HG02981 (cell line): Measurements from ENCODE around the gene NCS1.

Source experiments
- ATAC-seq: cut with Tn5 transposase; IDR thresholded peaks from one replicate; pipeline ENCODE4 v1.9.1; 2021; ENCODE audit warnings: mild to moderate bottlenecking, moderate library complexity; ENCODE audit not compliant: unreplicated experiment

NCS1 gene

GRCh38 chr9:130211548-130212226, 39.5 kb downstream of the NCS1 start:
- ATAC-seq: no peak

DNA sequence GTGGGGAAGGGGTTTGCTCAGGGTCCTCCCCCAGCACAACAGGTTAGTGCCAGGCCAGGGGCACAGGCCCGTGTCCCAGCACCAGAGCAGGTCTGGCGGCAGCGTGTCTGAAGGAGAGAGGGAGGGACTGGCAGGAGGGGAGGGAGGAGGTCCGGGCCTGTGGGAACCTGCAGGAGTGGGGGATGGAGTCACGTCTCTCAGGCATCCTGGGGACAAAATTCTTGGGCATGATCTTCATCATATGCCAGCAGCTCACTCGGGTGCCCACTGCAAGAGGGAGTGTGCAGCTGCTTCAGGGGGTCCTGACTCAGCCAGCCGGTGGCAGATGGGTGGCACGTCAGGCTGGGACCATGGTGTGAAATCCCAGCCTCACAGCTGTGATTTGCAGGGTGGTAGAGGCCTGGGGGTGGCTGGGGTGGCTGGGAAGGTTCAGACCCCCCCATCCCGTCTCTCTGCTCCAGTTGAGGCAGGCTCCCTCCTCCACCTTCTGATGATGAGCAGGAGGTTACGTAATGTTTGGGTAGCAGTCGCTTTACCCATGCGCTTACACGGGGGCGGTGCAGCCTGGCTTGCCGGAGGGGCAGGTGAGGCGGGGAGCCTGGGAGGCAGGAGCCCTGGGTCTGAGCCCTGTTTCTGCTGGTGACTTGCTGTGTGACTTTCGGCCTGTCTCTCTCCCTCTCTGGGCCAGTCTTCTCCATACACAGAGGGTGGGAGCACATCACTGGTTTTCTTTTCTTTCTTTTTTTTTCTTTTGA, 40.5 kb downstream of the NCS1 start:
- no peak for ATAC-seq

GRCh38 chr9:130213911-130214761, 41.9 kb downstream of the NCS1 start:
- ATAC-seq: no peak

DNA sequence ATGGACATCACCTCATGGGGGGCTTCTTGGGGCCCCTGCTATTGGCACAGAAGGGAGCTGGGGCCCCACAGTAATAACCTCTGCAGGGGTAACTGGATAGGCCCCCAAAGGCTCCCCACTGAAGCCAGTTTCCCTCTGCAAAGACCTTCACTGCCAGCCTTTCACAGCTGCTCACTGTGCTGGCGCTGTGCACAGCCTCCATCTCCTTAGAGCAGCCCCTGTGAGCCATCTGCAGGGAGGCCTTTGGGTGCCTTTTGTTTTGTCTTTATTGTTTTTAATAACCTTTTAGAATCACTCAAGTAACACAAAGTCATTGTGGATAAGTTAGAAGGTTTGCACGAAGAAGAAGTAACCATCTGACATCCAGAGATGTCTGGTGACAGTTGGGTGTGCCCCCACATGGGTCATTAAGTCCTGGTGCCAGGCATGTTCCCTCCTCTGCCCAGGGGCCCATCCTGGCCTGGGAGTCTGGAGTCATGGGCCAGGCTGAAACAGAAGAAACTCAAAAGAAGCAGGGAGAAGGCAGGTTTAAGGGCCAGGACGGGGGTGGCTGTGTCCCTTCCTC, 42.7 kb downstream of the NCS1 start:
- ATAC-seq: no peak

DNA sequence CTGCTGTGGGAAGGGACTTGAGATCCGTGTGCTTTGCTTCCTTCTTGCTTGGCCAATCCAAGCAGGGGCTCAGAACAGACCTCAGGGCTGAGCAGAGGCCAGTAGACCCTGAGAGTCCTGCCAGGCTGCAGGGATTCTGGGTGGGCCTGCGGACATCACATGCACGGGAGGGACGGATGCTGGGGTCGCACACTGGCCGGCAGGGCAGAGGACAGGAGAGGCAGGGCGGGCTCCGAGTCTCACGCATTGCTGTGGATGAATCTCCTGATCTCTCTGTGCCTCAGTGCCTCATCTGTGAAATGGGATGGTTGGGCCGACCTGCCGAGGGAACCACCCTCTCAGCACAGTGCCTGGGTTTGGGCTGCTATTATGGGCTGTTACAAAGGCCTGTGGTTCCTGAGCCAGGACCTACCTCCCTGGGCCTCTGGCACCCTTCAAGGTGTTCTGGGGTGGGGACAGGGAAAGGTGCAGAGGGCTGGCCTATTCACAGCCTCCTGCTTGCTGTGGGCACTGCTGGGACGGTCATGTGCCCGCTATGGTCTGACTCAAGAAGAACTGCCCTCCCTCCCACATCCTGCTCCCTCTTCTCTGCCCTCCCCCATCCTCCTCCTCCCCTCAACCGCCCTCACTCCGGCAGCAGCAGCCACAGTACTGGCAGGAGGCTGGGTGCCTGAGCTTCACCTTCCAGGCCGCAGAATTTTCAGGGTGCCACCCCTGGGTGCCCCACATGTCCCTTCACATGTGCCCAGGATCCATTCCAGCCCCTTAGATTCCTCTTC, 43.3 kb downstream of the NCS1 start:
- no peak for ATAC-seq

DNA sequence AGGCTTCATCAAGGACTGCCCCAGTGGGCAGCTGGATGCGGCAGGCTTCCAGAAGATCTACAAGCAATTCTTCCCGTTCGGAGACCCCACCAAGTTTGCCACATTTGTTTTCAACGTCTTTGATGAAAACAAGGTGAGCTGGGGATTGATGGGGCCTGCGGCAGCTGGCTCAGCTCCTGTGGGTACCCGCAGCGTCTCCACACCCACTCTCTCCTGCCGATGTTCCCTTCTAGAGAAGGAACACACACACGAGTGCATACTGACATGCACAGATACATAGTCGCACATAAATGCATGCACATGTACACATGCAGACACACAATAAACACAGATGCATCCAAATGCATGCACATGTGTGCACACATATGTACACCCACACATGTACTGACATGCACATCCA, 45.6 kb downstream of the NCS1 start:
- ATAC-seq: no peak

DNA sequence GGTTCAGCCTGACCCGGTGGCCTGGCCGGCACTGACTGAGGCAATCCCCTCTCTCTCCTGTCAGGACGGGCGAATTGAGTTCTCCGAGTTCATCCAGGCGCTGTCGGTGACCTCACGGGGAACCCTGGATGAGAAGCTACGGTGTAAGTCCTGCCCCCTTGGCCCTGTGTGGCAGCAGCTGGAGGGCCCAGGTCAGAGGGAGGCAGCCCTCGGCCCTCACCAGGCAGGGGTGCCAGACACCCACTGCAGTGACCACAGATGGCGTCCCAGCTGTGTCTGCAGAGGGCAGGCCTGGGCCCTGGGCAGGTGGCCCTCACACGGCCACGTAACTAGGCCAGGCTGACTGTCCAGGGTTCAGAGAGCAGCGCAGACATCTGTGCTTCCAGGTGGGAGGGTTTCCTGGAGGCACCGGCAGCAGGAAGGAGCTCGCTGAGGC, 47.5 kb downstream of the NCS1 start:
- ATAC-seq: no peak

DNA sequence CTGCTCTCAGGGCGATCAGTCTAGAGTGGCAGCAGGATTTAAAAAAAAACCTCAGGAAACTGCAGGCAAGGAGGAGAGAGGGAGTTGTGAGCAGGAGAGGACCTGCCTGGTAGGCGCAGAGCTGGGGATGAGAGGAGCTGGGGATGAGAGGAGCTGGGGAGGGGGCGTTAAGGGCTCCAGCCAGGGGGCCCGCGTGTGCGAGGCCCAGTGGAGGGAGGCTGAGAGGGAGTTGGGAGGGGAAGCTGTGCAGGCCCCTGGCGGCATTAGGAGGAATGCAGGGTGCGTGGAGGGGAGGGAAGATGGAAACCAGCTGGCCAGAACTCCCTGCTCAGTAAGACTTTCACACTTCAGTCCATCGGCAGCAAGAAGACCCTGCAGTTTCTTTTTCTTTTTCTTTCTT, 48.1 kb downstream of the NCS1 start:
- ATAC-seq: no peak

DNA sequence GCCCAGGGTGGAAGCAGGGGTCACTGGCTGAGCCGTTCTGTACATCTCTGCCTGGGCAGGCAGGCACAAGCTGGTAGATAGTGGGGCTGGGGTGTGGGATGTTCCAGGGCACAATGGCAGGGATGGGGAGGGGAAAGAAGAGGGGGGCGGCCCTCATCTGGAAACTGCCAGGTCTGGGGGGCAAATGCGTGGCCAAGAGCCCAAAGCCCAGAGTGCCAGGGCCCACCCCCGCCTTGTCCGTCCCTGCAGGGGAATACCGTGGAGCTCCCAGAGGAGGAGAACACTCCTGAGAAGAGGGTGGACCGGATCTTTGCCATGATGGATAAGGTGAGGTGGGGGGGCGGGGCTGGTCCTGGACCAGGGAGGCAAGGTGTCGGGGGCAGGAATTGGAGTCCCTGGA, 50.6 kb downstream of the NCS1 start:
- no peak for ATAC-seq

DNA sequence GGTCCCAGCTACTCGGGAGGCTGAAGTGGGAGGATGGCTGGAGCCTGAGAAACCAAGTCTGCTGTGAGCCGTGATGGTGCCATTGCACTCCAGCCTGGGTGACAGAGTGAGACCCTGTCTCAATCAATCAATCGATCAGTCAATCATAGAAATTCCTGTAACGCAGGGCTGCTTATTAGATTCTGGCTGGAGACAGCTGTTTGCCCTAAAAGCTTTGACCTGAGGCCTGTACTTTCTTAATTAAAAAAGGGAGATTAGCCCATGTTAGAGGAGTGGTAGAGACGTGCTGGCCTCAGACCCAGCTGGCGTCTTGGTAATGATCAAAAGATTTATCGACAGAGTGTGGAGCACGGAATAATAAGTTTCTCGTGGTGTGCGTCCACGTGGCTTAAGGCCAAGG, 52.9 kb downstream of the NCS1 start:
- no peak for ATAC-seq

DNA sequence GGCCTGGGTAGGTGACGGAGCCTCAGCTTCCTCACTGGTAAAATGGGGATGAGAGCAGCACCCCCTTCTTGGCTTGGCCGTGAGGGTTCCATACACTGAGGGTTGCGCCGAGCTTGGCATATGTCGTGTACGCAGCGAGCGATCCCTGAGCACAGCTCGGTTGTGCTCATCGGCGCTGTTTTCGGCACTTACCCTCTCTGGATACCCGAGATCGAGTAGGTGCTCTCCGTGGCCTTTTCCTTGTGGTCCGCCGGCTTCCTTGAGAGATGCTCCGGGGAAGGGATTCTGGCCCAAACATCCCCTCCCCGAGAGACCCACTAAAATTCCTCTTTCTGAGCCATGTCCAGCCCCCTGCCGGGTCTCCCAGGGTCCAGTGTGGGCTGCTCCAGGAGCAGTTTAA, 53.4 kb downstream of the NCS1 start:
- ATAC-seq: no peak

DNA sequence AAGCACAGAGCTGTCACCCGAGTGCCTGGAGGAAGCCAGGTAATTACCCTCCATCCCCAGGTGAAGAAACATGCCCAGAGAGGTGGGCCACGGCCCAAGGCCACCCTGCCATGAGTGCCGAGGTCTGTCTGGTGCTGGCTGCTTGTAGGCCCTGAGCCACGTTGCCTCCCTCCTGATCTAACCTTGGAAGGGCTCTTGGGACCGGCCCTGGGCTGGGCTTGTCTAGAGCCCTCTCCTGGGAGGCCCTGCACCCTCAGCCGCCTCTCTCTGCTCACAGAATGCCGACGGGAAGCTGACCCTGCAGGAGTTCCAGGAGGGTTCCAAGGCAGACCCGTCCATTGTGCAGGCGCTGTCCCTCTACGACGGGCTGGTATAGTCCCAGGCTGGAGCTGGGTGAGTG, 53.9 kb downstream of the NCS1 start:
- no peak for ATAC-seq

GRCh38 chr9:130227833-130228232, 55.6 kb downstream of the NCS1 start:
- no peak for ATAC-seq

- no peak for ATAC-seq
Measured at GRCh38 chr9:130229759-130230158, 57.6 kb downstream of the NCS1 start.

GRCh38 chr9:130230631-130231030, 58.4 kb downstream of the NCS1 start:
- no peak for ATAC-seq

DNA sequence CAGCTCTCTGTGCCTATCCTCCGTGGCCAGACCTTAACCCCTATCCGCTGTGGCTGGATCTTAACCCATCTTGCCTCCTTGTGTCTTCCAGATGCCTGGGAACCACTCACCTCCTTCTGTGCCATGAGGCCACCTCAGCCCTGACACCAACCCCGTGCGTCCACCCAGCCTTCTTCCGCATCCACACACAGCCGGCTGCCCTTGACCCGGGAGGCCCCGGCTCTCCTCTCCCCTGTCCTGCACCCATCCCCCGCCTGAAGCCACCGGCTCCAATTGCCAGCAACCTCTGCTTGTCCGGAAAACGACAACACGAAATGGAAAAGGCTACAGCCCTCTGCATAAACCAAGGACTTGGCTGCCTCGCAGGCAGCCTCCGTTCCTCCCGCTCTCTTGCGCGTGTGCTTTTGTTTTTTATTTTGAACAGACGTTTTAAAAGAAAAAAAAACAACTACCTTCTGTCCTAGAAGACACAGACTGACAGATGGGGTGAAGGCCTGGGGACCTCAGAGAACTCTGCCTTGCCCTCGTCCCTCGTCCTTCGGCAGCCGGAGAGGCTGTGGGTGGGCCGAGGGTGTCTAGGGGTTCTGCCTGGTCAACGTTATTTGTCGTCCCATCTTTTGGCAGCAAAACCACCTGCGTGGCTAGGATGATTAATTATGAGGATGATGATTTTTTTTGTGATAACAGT, 60.8 kb downstream of the NCS1 start:
- no peak for ATAC-seq

GRCh38 chr9:130233587-130233945, 61.4 kb downstream of the NCS1 start:
- ATAC-seq: no peak

- no peak for ATAC-seq
Measured at GRCh38 chr9:130234340-130235260, 62.4 kb downstream of the NCS1 start.
